IMR-90 (cell line): ENCODE measurements around the gene AGBL1. TPM values are rescaled to one million over a fixed set of nuclear protein-coding genes. Genes with fewer than 3 reads are reported as not detected.

ENCODE experiments used
- ATAC-seq: fragments of 200-7000 bp; cut with Tn5 transposase; 2 replicates; pipeline ENCODE4 v1.9.1; 2020; ENCODE audit warnings: low read depth, mild to moderate bottlenecking, moderate library complexity
- BruUV-seq: library from RNA; stranded (reverse); fragments of 400-500 nt; replicated peaks from 2 replicates; lab custom pipeline; 2021; lab: Mats Ljungman, UMichigan
- CTCF ChIA-PET: fragments of 300-600 bp; formaldehyde crosslinking; extraction: SDS; loops from one replicate; lab custom pipeline; 2021; ENCODE audit warnings: antibody characterized with exemption; lab: Yijun Ruan, JAX
- POLR2A ChIA-PET: fragments of 300-600 bp; sonication (Branson Sonifier 250); formaldehyde crosslinking; loops from one replicate; lab custom pipeline; 2022; ENCODE audit warnings: antibody characterized with exemption; ENCODE audit not compliant: unreplicated experiment; lab: Charles Lee
- DNase-seq: peaks from one replicate; pipeline ENCODE4 v3.0.0; 2013
- H2AFZ ChIP-seq: replicated peaks from 2 replicates; pipeline ENCODE3; 2013; ENCODE audit warnings: low read length, mild to moderate bottlenecking; ENCODE audit not compliant: poor library complexity
- H2AK5ac ChIP-seq: 2 replicates; pipeline ENCODE4 v1.6.1; 2013; ENCODE audit warnings: low read depth, low read length, inconsistent platforms
- H2AK9ac ChIP-seq: replicated peaks from 2 replicates; pipeline ENCODE3; 2013; ENCODE audit warnings: mild to moderate bottlenecking, low read depth, low read length, moderate library complexity; ENCODE audit not compliant: poor library complexity
- H2BK120ac ChIP-seq: 2 replicates; pipeline ENCODE4 v1.6.1; 2013; ENCODE audit warnings: low read depth, low read length, inconsistent platforms
- H2BK15ac ChIP-seq: 3 replicates; pipeline ENCODE4 v1.6.1; 2013; ENCODE audit warnings: low read depth, low read length, inconsistent platforms
- H2BK20ac ChIP-seq: 2 replicates; pipeline ENCODE4 v1.6.1; 2013; ENCODE audit warnings: low read depth, mild to moderate bottlenecking, inconsistent platforms, low read length, moderate library complexity
- H2BK5ac ChIP-seq: 2 replicates; pipeline ENCODE4 v1.6.1; 2013; ENCODE audit warnings: mild to moderate bottlenecking, low read depth, low read length, inconsistent platforms; ENCODE audit not compliant: poor library complexity, severe bottlenecking
- H3K14ac ChIP-seq: replicated peaks from 2 replicates; pipeline ENCODE4 v1.6.1; 2013; ENCODE audit warnings: low read depth, low read length, inconsistent platforms
- H3K18ac ChIP-seq: 2 replicates; pipeline ENCODE4 v1.6.1; 2013; ENCODE audit warnings: low read depth, low read length, control low read depth
- H3K23ac ChIP-seq: 2 replicates; pipeline ENCODE4 v1.6.1; 2013; ENCODE audit warnings: low read depth, low read length, inconsistent platforms
- H3K27ac ChIP-seq: 2 replicates; pipeline ENCODE4 v1.5.1; 2013; ENCODE audit warnings: mild to moderate bottlenecking, control low read depth, low read length; ENCODE audit not compliant: insufficient read depth
- H3K27me3 ChIP-seq: 2 replicates; pipeline ENCODE4 v1.6.1; 2013; ENCODE audit warnings: low read length; ENCODE audit not compliant: control insufficient read depth, insufficient read depth
- H3K36me3 ChIP-seq: 2 replicates; pipeline ENCODE4 v1.6.1; 2013; ENCODE audit warnings: low read length, mixed read lengths; ENCODE audit not compliant: control insufficient read depth, insufficient read depth
- H3K4ac ChIP-seq: 2 replicates; pipeline ENCODE4 v1.6.1; 2013; ENCODE audit warnings: low read depth, low read length, inconsistent platforms
- H3K4me1 ChIP-seq: 2 replicates; pipeline ENCODE4 v1.6.1; 2013; ENCODE audit warnings: low read length, mixed read lengths; ENCODE audit not compliant: control insufficient read depth, insufficient read depth
- H3K4me2 ChIP-seq: 2 replicates; pipeline ENCODE4 v1.6.1; 2013; ENCODE audit warnings: low read depth, mild to moderate bottlenecking, control low read depth, low read length, moderate library complexity
- H3K4me3 ChIP-seq: 2 replicates; pipeline ENCODE4 v1.5.1; 2013; ENCODE audit warnings: low read depth, mild to moderate bottlenecking, control low read depth, low read length, moderate library complexity; ENCODE audit not compliant: insufficient read depth
- H3K56ac ChIP-seq: 2 replicates; pipeline ENCODE4 v1.6.1; 2013; ENCODE audit warnings: low read length, inconsistent platforms; ENCODE audit not compliant: insufficient read depth; ENCODE audit errors: extremely low read depth
- H3K79me1 ChIP-seq, 2 experiments: 2 replicates each; pipeline ENCODE4 v1.6.1; 2013; ENCODE audit warnings: low read length in 2 of 2, inconsistent platforms in 1 of 2, low read depth in 1 of 2
- H3K9ac ChIP-seq: 2 replicates; pipeline ENCODE4 v1.6.1; 2013; ENCODE audit warnings: low read depth, low read length, control low read depth
- H3K9me1 ChIP-seq: 2 replicates; pipeline ENCODE4 v1.6.1; 2013; ENCODE audit warnings: low read length, inconsistent platforms; ENCODE audit not compliant: insufficient read depth
- H3K9me3 ChIP-seq: 2 replicates; pipeline ENCODE4 v1.6.1; 2013; ENCODE audit warnings: low read length; ENCODE audit not compliant: control insufficient read depth, insufficient read depth
- H4K20me1 ChIP-seq: 2 replicates; pipeline ENCODE4 v1.6.1; 2013; ENCODE audit warnings: low read length, inconsistent platforms; ENCODE audit not compliant: insufficient read depth
- H4K5ac ChIP-seq: 2 replicates; pipeline ENCODE4 v1.6.1; 2013; ENCODE audit warnings: mild to moderate bottlenecking, low read depth, low read length, control low read depth
- H4K8ac ChIP-seq, 2 experiments: 2 replicates each; pipeline ENCODE4 v1.6.1; 2013; ENCODE audit warnings: low read depth in 2 of 2, low read length in 2 of 2, control low read depth in 1 of 2, inconsistent platforms in 1 of 2
- H4K91ac ChIP-seq: 2 replicates; pipeline ENCODE4 v1.6.1; 2013; ENCODE audit warnings: low read depth, low read length, inconsistent platforms; ENCODE audit not compliant: insufficient read depth
- BHLHE40 ChIP-seq: fragments of 150-350 bp; IDR thresholded peaks from 2 replicates; pipeline ENCODE4 v1.6.1; 2016; ENCODE audit warnings: mild to moderate bottlenecking, low read depth, low read length
- CEBPB ChIP-seq: IDR thresholded peaks from 2 replicates; pipeline ENCODE4 v1.6.1; 2012; ENCODE audit warnings: low read depth, low read length, improper control_type of control experiment
- CHD1 ChIP-seq: IDR thresholded peaks from 2 replicates; pipeline ENCODE4 v1.6.1; 2012; ENCODE audit warnings: low read depth, low read length, improper control_type of control experiment
- FOS ChIP-seq: fragments of 150-350 bp; IDR thresholded peaks from 2 replicates; pipeline ENCODE4 v1.6.1; 2016; ENCODE audit warnings: low read depth, low read length
- MAFK ChIP-seq: IDR thresholded peaks from 2 replicates; pipeline ENCODE4 v1.6.1; 2012; ENCODE audit warnings: low read depth, low read length, improper control_type of control experiment
- MAZ ChIP-seq: IDR thresholded peaks from 2 replicates; pipeline ENCODE4 v1.6.1; 2012; ENCODE audit warnings: low read depth, mild to moderate bottlenecking, low read length, improper control_type of control experiment, moderate library complexity, borderline replicate concordance
- MXI1 ChIP-seq: IDR thresholded peaks from 2 replicates; pipeline ENCODE4 v1.6.1; 2012; ENCODE audit warnings: low read depth, mild to moderate bottlenecking, low read length, moderate library complexity, borderline replicate concordance
- NFE2L2 ChIP-seq: fragments of 150-350 bp; IDR thresholded peaks from 2 replicates; pipeline ENCODE4 v1.6.1; 2016; ENCODE audit warnings: low read depth, mild to moderate bottlenecking, low read length
- POLR2A ChIP-seq: IDR thresholded peaks from 2 replicates; pipeline ENCODE4 v1.6.1; 2012; ENCODE audit warnings: mild to moderate bottlenecking, low read depth, low read length
- RAD21 ChIP-seq: IDR thresholded peaks from 2 replicates; pipeline ENCODE4 v1.6.1; 2012; ENCODE audit warnings: low read length, improper control_type of control experiment
- RCOR1 ChIP-seq: IDR thresholded peaks from 2 replicates; pipeline ENCODE4 v1.6.1; 2012; ENCODE audit warnings: mild to moderate bottlenecking, low read length, improper control_type of control experiment; ENCODE audit not compliant: insufficient replicate concordance
- RFX5 ChIP-seq: IDR thresholded peaks from 2 replicates; pipeline ENCODE4 v1.8.0; 2012; ENCODE audit warnings: low read depth, mild to moderate bottlenecking, low read length, moderate library complexity
- SMC3 ChIP-seq: fragments of 150-350 bp; IDR thresholded peaks from 2 replicates; pipeline ENCODE4 v1.6.1; 2016; ENCODE audit warnings: low read depth, mild to moderate bottlenecking, antibody characterized with exemption, low read length, moderate library complexity
- WGBS, 2 experiments: methylation state at CpG; one replicate each; pipeline versions ENCODE4 v1.1.5 to v1.1.7; 2013; ENCODE audit warnings: missing lambda C conversion rate in 2 of 2; ENCODE audit not compliant: insufficient read length in 1 of 2; ENCODE audit errors: extremely low coverage in 2 of 2; 5-methylcytosine and 5-hydroxymethylcytosine counted together
- dilution Hi-C: fragments of 300-500 bp; cut with HindIII; formaldehyde crosslinking; loops from one replicate; pipeline ENCODE4 v1.14.3; 2018; ENCODE audit warnings: low sequenced_read_pairs; ENCODE audit not compliant: unreplicated experiment
- in situ Hi-C: fragments of 300-500 bp; cut with MboI; formaldehyde crosslinking; loops from 3 replicates; pipeline ENCODE4 v1.14.3; 2019; ENCODE audit warnings: low sequenced_read_pairs, inconsistent platforms, mixed read lengths
- intact Hi-C: fragments of 100-400 bp; cut with micrococcal nuclease; formaldehyde crosslinking; loops from 2 replicates; pipeline ENCODE4 v1.10.0; 2022
- polyA plus RNA-seq, 3 experiments: library from polyadenylated mRNA; depleted of rRNA; stranded (reverse); fragments of >200 nt; gene quantifications; 2 replicates each; pipeline ENCODE4 v1.2.3, GENCODE V29; 2012; ENCODE audit warnings: low replicate concordance in 1 of 3
- total RNA-seq: library from RNA; depleted of rRNA; stranded (reverse); fragments of >200 nt; gene quantifications from 2 replicates; pipeline ENCODE4 v1.2.3, GENCODE V29; 2012
- TF ChIP-seq, protein P1 (sequence below): conservative IDR thresholded peaks from 2 replicates; pipeline ENCODE4 v1.5.1; 2012; ENCODE audit warnings: mild to moderate bottlenecking, low read depth, low read length, improper control_type of control experiment
- TF ChIP-seq, protein P2 (sequence below): fragments of 150-350 bp; IDR thresholded peaks from 2 replicates; pipeline ENCODE4 v1.6.1; 2016; ENCODE audit warnings: low read depth, mild to moderate bottlenecking, low read length, moderate library complexity, borderline replicate concordance
- TF ChIP-seq, protein P3 (sequence below): fragments of 150-350 bp; IDR thresholded peaks from 2 replicates; pipeline ENCODE4 v1.6.1; 2017; ENCODE audit warnings: mild to moderate bottlenecking, antibody characterized with exemption, low read length, low read depth

AGBL1 gene
- total and polyA plus RNA-seq, 2 of the 4 experiments (the other 2 are of a cell fraction): not detected

DNA sequence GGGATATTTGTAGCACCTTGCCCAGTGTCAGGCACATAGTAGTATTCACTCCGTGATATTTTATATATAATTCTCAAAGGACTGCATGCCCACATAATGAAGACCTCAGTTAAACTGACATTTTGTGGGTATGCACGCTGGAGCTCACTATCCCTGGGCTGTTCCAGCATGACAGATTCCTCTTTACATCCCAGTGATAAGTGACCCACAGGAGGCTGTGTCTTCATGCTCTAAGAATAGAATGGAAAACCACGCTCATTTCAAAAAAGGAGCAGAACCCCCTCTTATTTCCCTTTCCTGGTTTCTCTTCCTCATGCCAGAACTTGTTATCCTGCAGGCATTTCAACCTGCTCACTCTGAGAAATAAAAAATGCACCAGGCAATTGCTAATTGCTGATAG is 717.5 kb downstream of the AGBL1 start:
- H3K56ac ChIP-seq: no peak overlapping the region
- H3K23ac ChIP-seq: no peak overlapping the region
- H4K5ac ChIP-seq: no peak overlapping the region
- ChIA-PET CTCF (no interaction called here), POLR2A (no interaction called here)
- no peaks in the 10 kb centered on the region for H3K4me1 ChIP-seq
- in situ Hi-C loops: no loop called here
- H3K9ac ChIP-seq: no peak overlapping the region
- no peaks in the 10 kb centered on the region for H3K9me1 ChIP-seq
- H3K27ac ChIP-seq: no peak overlapping the region
- intact Hi-C loops: no loop called here
- no peak overlapping the region for H2BK120ac ChIP-seq
- H2AK5ac ChIP-seq: no peak overlapping the region
- H3K4ac ChIP-seq: no peak overlapping the region
- no peak overlapping the region for H3K4me2 ChIP-seq
- H3K9me3 ChIP-seq: 0 out of 2 replicates have a peak, but pooled peaks cover 2% of the 10 kb centered on the region
- H3K4me3 ChIP-seq: no peak overlapping the region
- H2AFZ ChIP-seq: no peak overlapping the region
- no peak overlapping the region for H4K91ac ChIP-seq
- no peaks in the 10 kb centered on the region for H4K20me1 ChIP-seq
- no peak overlapping the region for H3K14ac ChIP-seq
- no peak overlapping the region for H2AK9ac ChIP-seq
- ATAC-seq (no peak), DNase-seq (no peak)
- no peaks in the 10 kb centered on the region for H3K36me3 ChIP-seq
- TF ChIP-seq NFE2L2 (no peak), MAZ (no peak), CHD1 (no peak), RFX5 (no peak), CEBPB (no peak), FOS (no peak), MAFK (no peak), RCOR1 (no peak), MXI1 (no peak), BHLHE40 (no peak), RAD21 (no peak), SMC3 (no peak), POLR2A (no peak)
- TF ChIP-seq, protein P1, sequence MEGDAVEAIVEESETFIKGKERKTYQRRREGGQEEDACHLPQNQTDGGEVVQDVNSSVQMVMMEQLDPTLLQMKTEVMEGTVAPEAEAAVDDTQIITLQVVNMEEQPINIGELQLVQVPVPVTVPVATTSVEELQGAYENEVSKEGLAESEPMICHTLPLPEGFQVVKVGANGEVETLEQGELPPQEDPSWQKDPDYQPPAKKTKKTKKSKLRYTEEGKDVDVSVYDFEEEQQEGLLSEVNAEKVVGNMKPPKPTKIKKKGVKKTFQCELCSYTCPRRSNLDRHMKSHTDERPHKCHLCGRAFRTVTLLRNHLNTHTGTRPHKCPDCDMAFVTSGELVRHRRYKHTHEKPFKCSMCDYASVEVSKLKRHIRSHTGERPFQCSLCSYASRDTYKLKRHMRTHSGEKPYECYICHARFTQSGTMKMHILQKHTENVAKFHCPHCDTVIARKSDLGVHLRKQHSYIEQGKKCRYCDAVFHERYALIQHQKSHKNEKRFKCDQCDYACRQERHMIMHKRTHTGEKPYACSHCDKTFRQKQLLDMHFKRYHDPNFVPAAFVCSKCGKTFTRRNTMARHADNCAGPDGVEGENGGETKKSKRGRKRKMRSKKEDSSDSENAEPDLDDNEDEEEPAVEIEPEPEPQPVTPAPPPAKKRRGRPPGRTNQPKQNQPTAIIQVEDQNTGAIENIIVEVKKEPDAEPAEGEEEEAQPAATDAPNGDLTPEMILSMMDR: no peak
- TF ChIP-seq, protein P2, sequence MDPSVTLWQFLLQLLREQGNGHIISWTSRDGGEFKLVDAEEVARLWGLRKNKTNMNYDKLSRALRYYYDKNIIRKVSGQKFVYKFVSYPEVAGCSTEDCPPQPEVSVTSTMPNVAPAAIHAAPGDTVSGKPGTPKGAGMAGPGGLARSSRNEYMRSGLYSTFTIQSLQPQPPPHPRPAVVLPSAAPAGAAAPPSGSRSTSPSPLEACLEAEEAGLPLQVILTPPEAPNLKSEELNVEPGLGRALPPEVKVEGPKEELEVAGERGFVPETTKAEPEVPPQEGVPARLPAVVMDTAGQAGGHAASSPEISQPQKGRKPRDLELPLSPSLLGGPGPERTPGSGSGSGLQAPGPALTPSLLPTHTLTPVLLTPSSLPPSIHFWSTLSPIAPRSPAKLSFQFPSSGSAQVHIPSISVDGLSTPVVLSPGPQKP: no peak
- TF ChIP-seq, protein P3, sequence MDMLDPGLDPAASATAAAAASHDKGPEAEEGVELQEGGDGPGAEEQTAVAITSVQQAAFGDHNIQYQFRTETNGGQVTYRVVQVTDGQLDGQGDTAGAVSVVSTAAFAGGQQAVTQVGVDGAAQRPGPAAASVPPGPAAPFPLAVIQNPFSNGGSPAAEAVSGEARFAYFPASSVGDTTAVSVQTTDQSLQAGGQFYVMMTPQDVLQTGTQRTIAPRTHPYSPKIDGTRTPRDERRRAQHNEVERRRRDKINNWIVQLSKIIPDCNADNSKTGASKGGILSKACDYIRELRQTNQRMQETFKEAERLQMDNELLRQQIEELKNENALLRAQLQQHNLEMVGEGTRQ: no peak
- no peak overlapping the region for H2BK15ac ChIP-seq
- BruUV-seq: no TSS peak
- H3K18ac ChIP-seq: no peak overlapping the region
- no peak overlapping the region for H2BK5ac ChIP-seq
- H3K79me1 ChIP-seq: no peaks in the 10 kb centered on the region
- no peaks in the 10 kb centered on the region for H3K27me3 ChIP-seq
- H4K8ac ChIP-seq: no peak overlapping the region
- no peak overlapping the region for H2BK20ac ChIP-seq
- dilution Hi-C loops: no loop called here
- no CpG with 5 or more reads among the region's 3 CpGs for WGBS, 2 experiments
